GM19099 (cell line): Measurements from ENCODE around the gene DTX3.

Source experiments
- POLR2A ChIP-seq: IDR thresholded peaks from 3 replicates; pipeline ENCODE4 v1.6.1; 2011; ENCODE audit warnings: low read depth; ENCODE audit not compliant: insufficient read length; ENCODE audit errors: extremely low read depth

The DTX3 gene

GRCh38 chr12:57632073-57632957 lies 27.7 kb downstream of the DTX3 start:
- no peak for TF ChIP-seq POLR2A

GRCh38 chr12:57632958-57633840 lies 28.6 kb downstream of the DTX3 start, which contains the start of gene B4GALNT1:
B4GALNT1 (minus strand) TSS chr12:57633201; CDS start chr12:57632132, 1,069 bp downstream.
- TF ChIP-seq POLR2A, result no peak

GRCh38 chr12:57637364-57637763 lies 32.7 kb downstream of the DTX3 start:
- no peak for TF ChIP-seq POLR2A

GRCh38 chr12:57638096-57638495 lies 33.5 kb downstream of the DTX3 start:
- no peak for TF ChIP-seq POLR2A

GRCh38 chr12:57640175-57641042 lies 35.8 kb downstream of the DTX3 start:
- no peak for TF ChIP-seq POLR2A

GRCh38 chr12:57641699-57642442 lies 37.2 kb downstream of the DTX3 start:
- no peak for TF ChIP-seq POLR2A

- TF ChIP-seq POLR2A, result no peak
Observed at GRCh38 chr12:57654042-57654441, 49.4 kb downstream of the DTX3 start.

- TF ChIP-seq POLR2A, result no peak
Observed at GRCh38 chr12:57655541-57656240, 51.1 kb downstream of the DTX3 start.

GRCh38 chr12:57657744-57658143 lies 53.1 kb downstream of the DTX3 start:
- no peak for TF ChIP-seq POLR2A

- TF ChIP-seq POLR2A, result no peak
Observed at GRCh38 chr12:57658890-57659289, 54.3 kb downstream of the DTX3 start.
